NCI-H1092 treated with DMSO at 0.1 percent for 48 hours (cell line): ENCODE data around the gene CXCL10.
"Not testable (repeated sequence)": the region's sequence is repeated elsewhere in the genome, so short reads cannot be mapped to it uniquely, and the experiment has no call there.

Experiments
- DNase-seq: peaks from one replicate; lab custom pipeline; 2025; lab: John Stamatoyannopoulos, UW

Gene CXCL10

GRCh38 chr4:76023389-76023788, at the start of gene CXCL10:
TSS of gene CXCL10 (minus strand) at chr4:76023497. CDS start at chr4:76023431, 66 bp downstream.
- no peak for DNase-seq

- DNase-seq, result no peak
These were observed 49.5 kb upstream of the CXCL10 start for GRCh38 chr4:76072760-76073159.

GRCh38 chr4:76067652-76068286, 44.5 kb upstream of the CXCL10 start:
- DNase-seq, result peak; percentile 62

DNA sequence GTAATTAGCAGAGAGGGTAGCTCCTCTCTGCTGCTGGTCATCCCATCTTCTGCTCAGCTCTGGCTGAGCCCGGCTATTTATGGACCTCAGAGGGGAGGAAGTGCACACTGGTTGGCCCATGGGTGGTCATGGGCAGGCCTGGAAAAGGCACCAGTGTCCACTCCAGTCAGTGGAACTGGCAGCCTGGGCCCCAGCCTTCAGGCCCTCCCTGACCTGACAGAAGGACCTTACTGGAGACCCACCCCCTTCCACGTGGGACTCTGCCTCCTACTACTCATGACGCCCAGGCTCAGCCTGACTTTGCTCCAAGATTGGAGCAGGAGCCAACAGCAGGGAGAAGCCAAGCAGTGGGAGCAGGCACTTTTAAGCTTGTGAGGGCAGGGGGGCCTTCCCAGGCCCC, 43.2 kb upstream of the CXCL10 start:
- no peak for DNase-seq

GRCh38 chr4:76061982-76062381, 38.7 kb upstream of the CXCL10 start:
- no peak for DNase-seq

- no peak for DNase-seq
These were observed 38.1 kb upstream of the CXCL10 start for GRCh38 chr4:76061421-76061820.

GRCh38 chr4:76060506-76060905, 37.2 kb upstream of the CXCL10 start:
- DNase-seq, result no peak

DNA sequence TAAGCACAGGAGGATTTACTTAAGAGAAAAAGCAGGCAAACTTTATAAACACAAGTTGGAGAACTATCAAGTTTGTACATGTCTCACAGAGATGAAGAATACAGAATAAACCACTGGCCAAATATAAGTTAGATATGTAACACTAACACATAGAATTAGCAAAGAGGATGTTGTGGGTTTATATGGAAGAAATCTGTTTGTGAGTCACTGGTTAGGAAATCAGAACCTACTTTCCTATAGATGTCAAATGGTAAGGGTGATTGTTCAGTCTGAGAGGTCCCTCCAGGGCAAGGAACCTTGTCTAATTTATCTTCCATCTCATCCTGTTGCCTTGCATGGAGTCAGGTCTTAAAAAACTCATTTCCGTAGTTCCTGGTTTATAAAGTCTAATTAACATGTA, 36.5 kb upstream of the CXCL10 start:
- DNase-seq, result no peak

GRCh38 chr4:76058888-76059426, 35.7 kb upstream of the CXCL10 start:
- DNase-seq, result no peak

GRCh38 chr4:76058302-76058701, 35.0 kb upstream of the CXCL10 start:
- no peak for DNase-seq

DNA sequence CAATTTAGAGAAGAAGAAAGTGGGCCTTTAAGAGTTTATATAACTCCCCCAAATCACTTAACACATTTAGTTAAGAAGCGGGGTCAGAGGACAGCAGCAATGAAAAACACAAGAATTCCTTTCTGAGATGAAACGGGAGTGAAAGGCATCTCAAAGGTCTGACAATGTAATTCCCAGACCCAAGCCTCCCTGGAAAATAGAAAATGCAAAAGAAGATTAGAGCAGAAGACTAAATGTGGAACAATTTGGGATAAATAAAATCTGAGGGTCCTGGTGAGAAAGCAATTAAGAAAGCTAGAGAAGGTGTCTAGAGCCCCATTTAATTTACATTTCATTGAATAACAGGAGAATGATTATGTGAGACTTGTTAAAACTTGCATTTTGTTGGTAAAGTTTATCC, 32.1 kb upstream of the CXCL10 start:
- no peak for DNase-seq

GRCh38 chr4:76055016-76055415, 31.7 kb upstream of the CXCL10 start:
- DNase-seq, result no peak

GRCh38 chr4:76053730-76054129, 30.4 kb upstream of the CXCL10 start:
- no peak for DNase-seq

GRCh38 chr4:76050560-76051050, 27.3 kb upstream of the CXCL10 start:
- not testable (repeated sequence) for DNase-seq

DNA sequence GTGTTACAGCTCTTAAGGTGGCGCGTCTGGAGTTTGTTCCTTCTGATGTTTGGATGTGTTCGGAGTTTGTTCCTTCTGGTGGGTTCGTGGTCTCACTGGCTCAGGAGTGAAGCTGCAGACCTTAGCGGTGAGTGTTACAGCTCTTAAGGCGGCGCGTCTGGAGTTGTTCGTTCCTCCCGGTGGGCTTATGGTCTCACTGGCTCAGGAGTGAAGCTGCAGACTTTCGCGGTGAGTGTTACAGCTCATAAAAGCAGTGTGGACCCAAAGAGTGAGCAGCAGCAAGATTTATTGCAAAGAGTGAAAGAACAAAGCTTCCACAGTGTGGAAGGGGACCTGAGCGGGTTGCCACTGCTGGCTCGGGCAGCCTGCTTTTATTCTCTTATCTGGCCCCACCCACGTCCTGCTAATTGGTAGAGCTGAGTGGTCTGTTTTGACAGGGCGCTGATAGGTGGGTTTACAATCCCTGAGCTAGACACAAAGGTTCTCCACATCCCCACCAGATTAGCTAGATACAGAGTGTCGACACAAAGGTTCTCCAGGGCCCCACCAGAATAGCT, 26.6 kb upstream of the CXCL10 start:
- DNase-seq, result not testable (repeated sequence)

- not testable (repeated sequence) for DNase-seq
These were observed 21.4 kb upstream of the CXCL10 start for GRCh38 chr4:76044686-76045085.

DNA sequence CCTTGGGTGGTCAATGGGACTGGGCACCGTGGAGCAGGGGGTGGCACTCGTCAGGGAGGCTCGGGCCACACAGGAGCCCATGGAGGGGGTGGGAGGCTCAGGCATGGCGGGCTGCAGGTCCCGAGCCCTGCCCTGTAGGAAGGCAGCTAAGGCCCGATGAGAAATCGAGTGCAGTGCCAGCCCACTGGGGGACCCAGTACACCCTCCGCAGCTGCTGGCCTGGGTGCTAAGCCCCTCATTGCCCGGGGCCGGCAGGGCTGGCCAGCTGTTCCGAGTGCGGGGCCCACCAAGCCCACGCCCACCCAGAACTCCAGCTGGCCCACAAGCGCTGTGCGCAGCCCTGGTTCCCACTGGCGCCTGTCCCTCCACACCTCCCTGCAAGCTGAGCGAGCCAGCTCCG, 20.0 kb upstream of the CXCL10 start:
- DNase-seq, result not testable (repeated sequence)

GRCh38 chr4:76042241-76042998, 19.1 kb upstream of the CXCL10 start:
- not testable (repeated sequence) for DNase-seq

GRCh38 chr4:76036855-76037254, 13.6 kb upstream of the CXCL10 start:
- no peak for DNase-seq

DNA sequence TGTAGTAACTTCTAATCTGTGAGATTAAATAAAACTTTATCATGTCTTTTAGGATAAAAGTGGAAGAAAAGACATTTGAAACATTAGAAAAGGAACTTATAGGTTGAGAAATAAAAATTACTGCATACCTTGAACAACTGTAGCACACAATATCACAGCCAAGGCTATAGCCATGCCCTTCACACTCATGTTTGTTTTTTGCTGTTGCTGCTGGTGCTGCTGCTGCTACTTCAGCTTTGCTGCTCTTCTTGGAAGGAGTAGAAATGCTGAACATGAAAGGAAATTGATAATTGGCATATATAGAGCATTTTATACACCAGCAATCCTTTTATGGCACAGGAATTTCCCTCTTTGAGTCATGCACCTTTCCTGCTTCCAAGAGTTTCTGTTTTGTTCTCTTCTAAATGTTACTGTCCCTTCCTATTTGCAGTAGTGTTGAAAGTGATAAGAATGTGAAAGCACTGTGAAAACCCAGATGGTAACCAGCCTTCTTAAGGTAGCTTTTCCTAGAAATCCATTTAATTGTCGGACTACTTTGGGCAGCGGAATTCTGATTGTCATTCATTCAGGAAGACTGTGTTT, 12.6 kb upstream of the CXCL10 start, which contains the start of gene CXCL11:
TSS of gene CXCL11 (minus strand) at position 272 of the 582 bp plus-strand sequence. CDS start at position 189, 83 bp downstream.
- no peak for DNase-seq

GRCh38 chr4:76035141-76035540, 11.8 kb upstream of the CXCL10 start:
- no peak for DNase-seq

DNA sequence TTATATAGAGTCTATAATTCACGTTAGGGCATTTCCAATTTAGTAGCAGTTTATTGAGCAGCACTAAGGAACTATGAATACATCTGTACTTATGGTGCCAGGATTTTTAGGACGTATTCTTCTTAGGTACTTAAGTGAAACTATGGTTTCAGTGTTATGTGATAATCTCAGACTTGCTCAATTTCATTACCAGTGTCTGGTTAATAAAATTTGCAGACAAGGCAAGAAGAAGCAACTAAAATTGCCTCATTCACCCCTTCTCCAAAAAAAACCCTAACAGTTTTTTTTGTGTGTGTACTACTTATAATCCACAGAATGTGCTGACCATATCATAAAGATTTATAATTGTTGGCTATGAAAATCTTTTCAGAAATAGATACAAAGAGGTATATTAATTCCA, 6.0 kb upstream of the CXCL10 start:
- DNase-seq, result no peak
